Subcutaneous adipose tissue (tissue), 4 donors: ENCODE data around the gene MLLT6. TPM values are rescaled to one million over a fixed set of nuclear protein-coding genes. Genes with fewer than 3 reads are reported as not detected.

Experiments used
- small RNA-seq: library from RNA; depleted of rRNA; stranded (forward); fragments of <200 nt; gene quantifications from one replicate; pipeline ENCODE3, GENCODE V24; 2016
- total RNA-seq, 4 donors: library from RNA; depleted of rRNA; stranded (reverse); fragments of >200 nt; gene quantifications; one replicate each; pipeline ENCODE4 v1.1.0, GENCODE V29; 2016
- TF ChIP-seq, protein P1 (sequence below): fragments of 450-650 bp; IDR thresholded peaks from one replicate; pipeline ENCODE4 v1.5.1; 2016; ENCODE audit warnings: low read depth, mild to moderate bottlenecking, control low read depth, antibody characterized with exemption, moderate library complexity

MLLT6 gene
- total RNA-seq, 4 donors from 2014 or later: 25.2 to 95.1 (median 37.1) TPM

DNA sequence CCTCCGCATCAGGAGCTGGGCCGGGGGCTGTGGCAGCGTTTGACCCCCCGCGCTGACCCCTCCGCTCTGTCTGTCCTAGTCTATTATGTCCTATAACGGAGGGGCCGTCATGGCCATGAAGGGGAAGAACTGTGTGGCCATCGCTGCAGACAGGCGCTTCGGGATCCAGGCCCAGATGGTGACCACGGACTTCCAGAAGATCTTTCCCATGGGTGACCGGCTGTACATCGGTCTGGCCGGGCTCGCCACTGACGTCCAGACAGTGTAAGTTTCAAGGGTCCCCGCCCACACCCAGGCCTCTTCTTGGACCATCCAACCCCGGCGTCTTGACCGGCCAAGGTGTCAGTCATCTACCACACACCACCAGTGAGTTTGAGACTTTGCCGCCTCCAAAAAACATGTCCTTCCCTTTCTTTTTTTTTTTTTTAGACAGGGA, 48.0 kb downstream of the MLLT6 start:
- TF ChIP-seq, protein P1, sequence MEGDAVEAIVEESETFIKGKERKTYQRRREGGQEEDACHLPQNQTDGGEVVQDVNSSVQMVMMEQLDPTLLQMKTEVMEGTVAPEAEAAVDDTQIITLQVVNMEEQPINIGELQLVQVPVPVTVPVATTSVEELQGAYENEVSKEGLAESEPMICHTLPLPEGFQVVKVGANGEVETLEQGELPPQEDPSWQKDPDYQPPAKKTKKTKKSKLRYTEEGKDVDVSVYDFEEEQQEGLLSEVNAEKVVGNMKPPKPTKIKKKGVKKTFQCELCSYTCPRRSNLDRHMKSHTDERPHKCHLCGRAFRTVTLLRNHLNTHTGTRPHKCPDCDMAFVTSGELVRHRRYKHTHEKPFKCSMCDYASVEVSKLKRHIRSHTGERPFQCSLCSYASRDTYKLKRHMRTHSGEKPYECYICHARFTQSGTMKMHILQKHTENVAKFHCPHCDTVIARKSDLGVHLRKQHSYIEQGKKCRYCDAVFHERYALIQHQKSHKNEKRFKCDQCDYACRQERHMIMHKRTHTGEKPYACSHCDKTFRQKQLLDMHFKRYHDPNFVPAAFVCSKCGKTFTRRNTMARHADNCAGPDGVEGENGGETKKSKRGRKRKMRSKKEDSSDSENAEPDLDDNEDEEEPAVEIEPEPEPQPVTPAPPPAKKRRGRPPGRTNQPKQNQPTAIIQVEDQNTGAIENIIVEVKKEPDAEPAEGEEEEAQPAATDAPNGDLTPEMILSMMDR: no peak

DNA sequence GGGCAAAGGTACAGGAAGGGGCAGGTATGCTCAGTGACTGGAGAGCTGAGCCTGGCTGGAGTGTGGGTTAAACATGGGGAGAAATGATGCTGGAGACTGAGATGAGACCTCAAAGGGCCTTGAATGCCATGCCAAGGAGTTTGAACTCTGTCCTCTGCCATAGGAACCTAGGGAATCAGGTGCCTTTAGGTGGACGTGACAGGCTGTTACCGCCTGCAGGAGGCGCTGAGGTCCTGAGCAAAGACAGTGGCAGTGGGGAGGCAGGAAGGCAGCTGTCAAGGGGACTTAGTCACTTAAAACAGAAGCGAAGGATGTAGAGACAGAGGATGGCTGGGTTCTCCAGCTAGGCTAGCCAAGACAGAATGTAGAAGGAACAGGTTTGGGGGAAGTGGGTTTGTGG, 56.5 kb downstream of the MLLT6 start:
- TF ChIP-seq, protein P1: no peak

DNA sequence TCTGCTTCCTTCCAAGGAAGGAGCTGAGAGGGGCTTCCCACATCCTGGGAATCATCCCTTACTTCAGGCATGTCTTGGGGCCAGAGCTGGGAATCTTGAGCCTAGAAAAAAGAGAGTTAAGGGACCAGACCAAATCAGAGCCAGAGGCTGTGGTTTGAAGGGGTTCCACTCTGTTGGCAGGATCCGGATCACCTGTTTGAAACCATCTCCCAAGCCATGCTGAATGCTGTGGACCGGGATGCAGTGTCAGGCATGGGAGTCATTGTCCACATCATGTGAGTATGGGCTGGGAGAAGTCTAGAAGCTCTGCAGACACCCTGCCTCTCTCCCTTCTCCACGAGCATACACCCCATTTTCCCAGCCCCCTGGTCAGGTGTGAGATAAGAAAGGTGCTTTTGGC, 57.2 kb downstream of the MLLT6 start:
- TF ChIP-seq, protein P1: no peak

DNA sequence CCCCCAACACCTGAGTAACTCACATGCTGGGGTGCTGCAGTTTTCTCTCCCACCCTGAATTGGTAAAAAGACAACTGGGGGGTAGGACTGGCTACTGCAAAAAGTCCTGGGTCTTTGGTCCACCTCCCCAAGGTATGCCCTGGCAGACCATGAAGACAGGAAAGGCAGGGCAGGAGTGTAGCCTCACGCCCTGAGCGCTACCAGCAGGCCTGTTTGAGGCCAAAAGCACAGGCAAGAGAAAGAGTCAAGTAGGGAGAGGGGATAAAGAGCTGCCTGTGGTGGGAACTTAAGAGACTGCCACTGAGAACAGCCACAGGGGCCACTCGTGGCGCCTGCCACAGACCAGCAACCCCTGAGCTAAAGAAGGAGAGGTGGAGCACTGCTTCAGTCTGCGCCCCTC, 61.3 kb downstream of the MLLT6 start:
- TF ChIP-seq, protein P1: no peak

DNA sequence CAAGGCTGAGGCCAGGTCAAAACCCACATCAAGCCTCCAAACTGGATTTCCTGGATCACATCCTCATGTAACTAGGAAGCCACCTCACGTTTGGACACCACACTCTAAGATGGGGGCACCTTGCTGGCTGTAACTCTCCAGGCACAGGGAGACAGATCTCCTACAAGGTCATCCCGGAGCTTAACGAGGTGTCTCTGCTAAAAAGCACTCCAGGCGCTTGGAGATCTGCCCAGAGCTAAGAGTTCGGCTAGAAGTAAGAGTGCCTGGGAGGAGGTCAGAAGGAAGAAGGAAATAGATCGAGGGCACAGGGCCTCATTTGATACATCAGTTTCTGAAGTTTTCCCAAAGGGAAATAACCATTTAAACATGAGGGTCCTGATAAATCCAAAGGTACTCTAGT, 63.3 kb downstream of the MLLT6 start:
- TF ChIP-seq, protein P1: no peak

DNA sequence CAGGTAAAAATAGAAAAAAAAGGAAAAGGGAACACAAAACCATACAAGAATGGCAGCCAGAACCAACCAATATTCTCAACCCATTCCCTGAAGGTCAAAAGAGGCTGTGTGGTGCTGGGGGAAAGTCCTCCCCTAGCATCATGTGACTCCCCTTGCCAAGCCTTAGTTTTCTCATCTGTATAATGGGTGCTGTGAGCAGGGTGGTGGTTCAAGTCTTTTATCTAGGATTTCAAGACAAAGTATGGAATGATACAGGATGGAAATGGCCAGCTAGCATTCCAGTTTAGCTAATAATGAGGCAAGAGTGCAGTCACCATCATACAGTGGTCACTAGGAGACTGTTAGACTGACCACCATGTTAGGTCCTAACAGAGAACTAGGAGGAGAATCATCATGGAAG, 68.2 kb downstream of the MLLT6 start:
- TF ChIP-seq, protein P1: no peak

DNA sequence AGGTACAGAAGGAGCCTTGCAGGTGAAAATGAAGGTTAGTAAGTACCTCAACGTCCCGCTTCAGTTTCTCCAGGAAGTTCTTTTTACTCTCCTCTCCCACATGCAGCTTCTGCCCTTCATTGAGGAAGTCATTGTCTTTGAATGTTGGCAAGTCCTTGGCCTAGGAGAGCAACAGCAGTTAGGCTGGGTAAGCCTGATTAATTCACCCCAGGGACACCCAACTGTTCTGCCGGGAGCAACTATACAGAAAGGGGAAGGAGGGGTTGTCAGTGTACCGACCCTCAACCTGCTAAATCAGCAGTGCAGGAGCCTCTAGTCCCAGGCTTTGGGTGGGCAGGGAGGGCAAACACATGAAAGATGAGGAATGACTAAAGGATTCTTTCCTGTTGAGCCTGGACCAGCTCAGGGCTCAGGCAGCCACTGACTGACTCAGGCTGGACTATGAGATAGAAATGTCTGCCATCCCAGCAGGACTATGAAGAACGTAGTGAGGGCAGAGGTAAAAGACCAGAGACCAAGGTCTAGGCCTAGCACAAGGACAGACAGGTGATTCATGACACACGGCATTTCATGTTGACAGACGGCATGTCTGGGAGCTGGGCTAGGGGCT, 72.7 kb downstream of the MLLT6 start:
- TF ChIP-seq, protein P1: no peak

Small RNA genes lying within 50 kb of the gene (small RNA-seq; reads per million reads assigned to genes)
- not detected for gene MIR4726
- gene MIR4734: not detected
- 1.8 reads per million, percentile 32 among the genes with 10 or more reads in this experiment for gene RNA5SP440
- not detected for gene RNU6-866P

Other genes starting within 250 kb of the MLLT6 start
- gene SRCIN1, start 99.3 kb upstream of the MLLT6 start, total RNA-seq: 10 to 100 TPM in 1 of 4 donors, 1 to 10 TPM in 2, under 1 TPM in 1; 0.82 to 11.5 (median 4.0) TPM
- 1 to 10 TPM in 2 of 4 donors, under 1 TPM in 2; 0.34 to 2.8 (median 0.80) TPM for gene EPOP, start 30.3 kb upstream of the MLLT6 start, total RNA-seq
- 10 to 100 TPM; 11.0 to 19.7 (median 15.1) TPM for gene CISD3, start 25.1 kb downstream of the MLLT6 start, total RNA-seq
- 10 to 100 TPM in 1 of 4 donors, 1 to 10 TPM in 3; 4.1 to 10.7 (median 7.4) TPM for gene PCGF2, start 43.1 kb downstream of the MLLT6 start, total RNA-seq
- 100 to 1,000 TPM in 3 of 4 donors, 10 to 100 TPM in 1; 78.4 to 216 (median 113) TPM for gene PSMB3, start 47.5 kb downstream of the MLLT6 start, total RNA-seq
- 10 to 100 TPM; 29.3 to 72.0 (median 51.1) TPM for gene PIP4K2B, start 94.3 kb downstream of the MLLT6 start, total RNA-seq
- 10 to 100 TPM; 18.7 to 37.1 (median 25.7) TPM for gene CWC25, start 120.0 kb downstream of the MLLT6 start, total RNA-seq
- gene RPL23, start 148.4 kb downstream of the MLLT6 start, total RNA-seq: 1,000 to 10,000 TPM; 2,328 to 2,756 (median 2,634) TPM
- gene LASP1, start 164.8 kb downstream of the MLLT6 start, total RNA-seq: 100 to 1,000 TPM; 106 to 150 (median 140) TPM